HG03025 (cell line): Measurements from ENCODE around the gene OBSL1.

Source experiments
- ATAC-seq: cut with Tn5 transposase; IDR thresholded peaks from one replicate; pipeline ENCODE4 v1.9.1; 2021; ENCODE audit warnings: mild to moderate bottlenecking, moderate library complexity; ENCODE audit not compliant: unreplicated experiment, low FRiP score

Gene OBSL1

GRCh38 chr2:219597552-219598307, 26.4 kb upstream of the OBSL1 start, which contains the start of gene STK11IP:
Gene STK11IP (plus strand): TSS chr2:219597857. CDS start chr2:219598120, 263 bp downstream.
- ATAC-seq = peak; percentile 97

- ATAC-seq = peak; percentile 5
Observed at GRCh38 chr2:219596954-219597551, 25.7 kb upstream of the OBSL1 start.

- ATAC-seq = no peak
Observed at GRCh38 chr2:219595256-219595655, 23.9 kb upstream of the OBSL1 start.

GRCh38 chr2:219593154-219593553, 21.8 kb upstream of the OBSL1 start:
- no peak for ATAC-seq

- ATAC-seq = no peak
Observed at GRCh38 chr2:219592736-219593135, 21.4 kb upstream of the OBSL1 start.

- no peak for ATAC-seq
Observed at GRCh38 chr2:219591091-219591490, 19.8 kb upstream of the OBSL1 start.

GRCh38 chr2:219581346-219581745, 10.0 kb upstream of the OBSL1 start:
- ATAC-seq = no peak

GRCh38 chr2:219578811-219579613, 7.7 kb upstream of the OBSL1 start:
- ATAC-seq = no peak

GRCh38 chr2:219576505-219577388, 5.4 kb upstream of the OBSL1 start:
- ATAC-seq = no peak

- no peak for ATAC-seq
Observed at GRCh38 chr2:219575566-219576504, 4.5 kb upstream of the OBSL1 start.

GRCh38 chr2:219574484-219575311, 3.4 kb upstream of the OBSL1 start:
- no peak for ATAC-seq

- no peak for ATAC-seq
Observed at GRCh38 chr2:219573166-219573565, 1.8 kb upstream of the OBSL1 start.

GRCh38 chr2:219572237-219573001, 1.1 kb upstream of the OBSL1 start, which contains the start of gene INHA:
Gene INHA (plus strand): TSS chr2:219572310. CDS start chr2:219572375, 65 bp downstream.
- ATAC-seq = no peak

GRCh38 chr2:219570924-219571310, 422 bp downstream of the OBSL1 start:
- ATAC-seq = no peak

GRCh38 chr2:219570194-219570923, 980 bp downstream of the OBSL1 start:
- ATAC-seq = no peak

- ATAC-seq = no peak
Observed at GRCh38 chr2:219569635-219570034, 1.7 kb downstream of the OBSL1 start.

- no peak for ATAC-seq
Observed at GRCh38 chr2:219569041-219569440, 2.3 kb downstream of the OBSL1 start.
